IMR-90 (cell line): Measurements from ENCODE around the gene GVQW3. TPM values are rescaled to one million over a fixed set of nuclear protein-coding genes. Genes with fewer than 3 reads are reported as not detected.

Experiments used
- ATAC-seq: fragments of 200-7000 bp; cut with Tn5 transposase; 2 replicates; pipeline ENCODE4 v1.9.1; 2020; ENCODE audit warnings: low read depth, mild to moderate bottlenecking, moderate library complexity
- BruUV-seq: library from RNA; stranded (reverse); fragments of 400-500 nt; replicated peaks from 2 replicates; lab custom pipeline; 2021; lab: Mats Ljungman, UMichigan
- CTCF ChIA-PET: fragments of 300-600 bp; formaldehyde crosslinking; extraction: SDS; loops from one replicate; lab custom pipeline; 2021; ENCODE audit warnings: antibody characterized with exemption; lab: Yijun Ruan, JAX
- POLR2A ChIA-PET: fragments of 300-600 bp; sonication (Branson Sonifier 250); formaldehyde crosslinking; loops from one replicate; lab custom pipeline; 2022; ENCODE audit warnings: antibody characterized with exemption; ENCODE audit not compliant: unreplicated experiment; lab: Charles Lee
- DNase-seq: peaks from one replicate; pipeline ENCODE4 v3.0.0; 2013
- H2AFZ ChIP-seq: replicated peaks from 2 replicates; pipeline ENCODE3; 2013; ENCODE audit warnings: low read length, mild to moderate bottlenecking; ENCODE audit not compliant: poor library complexity
- H2AK5ac ChIP-seq: 2 replicates; pipeline ENCODE4 v1.6.1; 2013; ENCODE audit warnings: low read depth, low read length, inconsistent platforms
- H2AK9ac ChIP-seq: replicated peaks from 2 replicates; pipeline ENCODE3; 2013; ENCODE audit warnings: mild to moderate bottlenecking, low read depth, low read length, moderate library complexity; ENCODE audit not compliant: poor library complexity
- H2BK120ac ChIP-seq: 2 replicates; pipeline ENCODE4 v1.6.1; 2013; ENCODE audit warnings: low read depth, low read length, inconsistent platforms
- H2BK15ac ChIP-seq: 3 replicates; pipeline ENCODE4 v1.6.1; 2013; ENCODE audit warnings: low read depth, low read length, inconsistent platforms
- H2BK20ac ChIP-seq: 2 replicates; pipeline ENCODE4 v1.6.1; 2013; ENCODE audit warnings: low read depth, mild to moderate bottlenecking, inconsistent platforms, low read length, moderate library complexity
- H2BK5ac ChIP-seq: 2 replicates; pipeline ENCODE4 v1.6.1; 2013; ENCODE audit warnings: mild to moderate bottlenecking, low read depth, low read length, inconsistent platforms; ENCODE audit not compliant: poor library complexity, severe bottlenecking
- H3K14ac ChIP-seq: replicated peaks from 2 replicates; pipeline ENCODE4 v1.6.1; 2013; ENCODE audit warnings: low read depth, low read length, inconsistent platforms
- H3K18ac ChIP-seq: 2 replicates; pipeline ENCODE4 v1.6.1; 2013; ENCODE audit warnings: low read depth, low read length, control low read depth
- H3K23ac ChIP-seq: 2 replicates; pipeline ENCODE4 v1.6.1; 2013; ENCODE audit warnings: low read depth, low read length, inconsistent platforms
- H3K27ac ChIP-seq: 2 replicates; pipeline ENCODE4 v1.5.1; 2013; ENCODE audit warnings: mild to moderate bottlenecking, control low read depth, low read length; ENCODE audit not compliant: insufficient read depth
- H3K27me3 ChIP-seq: 2 replicates; pipeline ENCODE4 v1.6.1; 2013; ENCODE audit warnings: low read length; ENCODE audit not compliant: control insufficient read depth, insufficient read depth
- H3K36me3 ChIP-seq: 2 replicates; pipeline ENCODE4 v1.6.1; 2013; ENCODE audit warnings: low read length, mixed read lengths; ENCODE audit not compliant: control insufficient read depth, insufficient read depth
- H3K4ac ChIP-seq: 2 replicates; pipeline ENCODE4 v1.6.1; 2013; ENCODE audit warnings: low read depth, low read length, inconsistent platforms
- H3K4me1 ChIP-seq: 2 replicates; pipeline ENCODE4 v1.6.1; 2013; ENCODE audit warnings: low read length, mixed read lengths; ENCODE audit not compliant: control insufficient read depth, insufficient read depth
- H3K4me2 ChIP-seq: 2 replicates; pipeline ENCODE4 v1.6.1; 2013; ENCODE audit warnings: low read depth, mild to moderate bottlenecking, control low read depth, low read length, moderate library complexity
- H3K4me3 ChIP-seq: 2 replicates; pipeline ENCODE4 v1.5.1; 2013; ENCODE audit warnings: low read depth, mild to moderate bottlenecking, control low read depth, low read length, moderate library complexity; ENCODE audit not compliant: insufficient read depth
- H3K56ac ChIP-seq: 2 replicates; pipeline ENCODE4 v1.6.1; 2013; ENCODE audit warnings: low read length, inconsistent platforms; ENCODE audit not compliant: insufficient read depth; ENCODE audit errors: extremely low read depth
- H3K79me1 ChIP-seq, 2 experiments: 2 replicates each; pipeline ENCODE4 v1.6.1; 2013; ENCODE audit warnings: low read length in 2 of 2, inconsistent platforms in 1 of 2, low read depth in 1 of 2
- H3K9ac ChIP-seq: 2 replicates; pipeline ENCODE4 v1.6.1; 2013; ENCODE audit warnings: low read depth, low read length, control low read depth
- H3K9me1 ChIP-seq: 2 replicates; pipeline ENCODE4 v1.6.1; 2013; ENCODE audit warnings: low read length, inconsistent platforms; ENCODE audit not compliant: insufficient read depth
- H3K9me3 ChIP-seq: 2 replicates; pipeline ENCODE4 v1.6.1; 2013; ENCODE audit warnings: low read length; ENCODE audit not compliant: control insufficient read depth, insufficient read depth
- H4K20me1 ChIP-seq: 2 replicates; pipeline ENCODE4 v1.6.1; 2013; ENCODE audit warnings: low read length, inconsistent platforms; ENCODE audit not compliant: insufficient read depth
- H4K5ac ChIP-seq: 2 replicates; pipeline ENCODE4 v1.6.1; 2013; ENCODE audit warnings: mild to moderate bottlenecking, low read depth, low read length, control low read depth
- H4K8ac ChIP-seq, 2 experiments: 2 replicates each; pipeline ENCODE4 v1.6.1; 2013; ENCODE audit warnings: low read depth in 2 of 2, low read length in 2 of 2, control low read depth in 1 of 2, inconsistent platforms in 1 of 2
- H4K91ac ChIP-seq: 2 replicates; pipeline ENCODE4 v1.6.1; 2013; ENCODE audit warnings: low read depth, low read length, inconsistent platforms; ENCODE audit not compliant: insufficient read depth
- BHLHE40 ChIP-seq: fragments of 150-350 bp; IDR thresholded peaks from 2 replicates; pipeline ENCODE4 v1.6.1; 2016; ENCODE audit warnings: mild to moderate bottlenecking, low read depth, low read length
- CEBPB ChIP-seq: IDR thresholded peaks from 2 replicates; pipeline ENCODE4 v1.6.1; 2012; ENCODE audit warnings: low read depth, low read length, improper control_type of control experiment
- CHD1 ChIP-seq: IDR thresholded peaks from 2 replicates; pipeline ENCODE4 v1.6.1; 2012; ENCODE audit warnings: low read depth, low read length, improper control_type of control experiment
- FOS ChIP-seq: fragments of 150-350 bp; IDR thresholded peaks from 2 replicates; pipeline ENCODE4 v1.6.1; 2016; ENCODE audit warnings: low read depth, low read length
- MAFK ChIP-seq: IDR thresholded peaks from 2 replicates; pipeline ENCODE4 v1.6.1; 2012; ENCODE audit warnings: low read depth, low read length, improper control_type of control experiment
- MAZ ChIP-seq: IDR thresholded peaks from 2 replicates; pipeline ENCODE4 v1.6.1; 2012; ENCODE audit warnings: low read depth, mild to moderate bottlenecking, low read length, improper control_type of control experiment, moderate library complexity, borderline replicate concordance
- MXI1 ChIP-seq: IDR thresholded peaks from 2 replicates; pipeline ENCODE4 v1.6.1; 2012; ENCODE audit warnings: low read depth, mild to moderate bottlenecking, low read length, moderate library complexity, borderline replicate concordance
- NFE2L2 ChIP-seq: fragments of 150-350 bp; IDR thresholded peaks from 2 replicates; pipeline ENCODE4 v1.6.1; 2016; ENCODE audit warnings: low read depth, mild to moderate bottlenecking, low read length
- POLR2A ChIP-seq: IDR thresholded peaks from 2 replicates; pipeline ENCODE4 v1.6.1; 2012; ENCODE audit warnings: mild to moderate bottlenecking, low read depth, low read length
- RAD21 ChIP-seq: IDR thresholded peaks from 2 replicates; pipeline ENCODE4 v1.6.1; 2012; ENCODE audit warnings: low read length, improper control_type of control experiment
- RCOR1 ChIP-seq: IDR thresholded peaks from 2 replicates; pipeline ENCODE4 v1.6.1; 2012; ENCODE audit warnings: mild to moderate bottlenecking, low read length, improper control_type of control experiment; ENCODE audit not compliant: insufficient replicate concordance
- RFX5 ChIP-seq: IDR thresholded peaks from 2 replicates; pipeline ENCODE4 v1.8.0; 2012; ENCODE audit warnings: low read depth, mild to moderate bottlenecking, low read length, moderate library complexity
- SMC3 ChIP-seq: fragments of 150-350 bp; IDR thresholded peaks from 2 replicates; pipeline ENCODE4 v1.6.1; 2016; ENCODE audit warnings: low read depth, mild to moderate bottlenecking, antibody characterized with exemption, low read length, moderate library complexity
- dilution Hi-C: fragments of 300-500 bp; cut with HindIII; formaldehyde crosslinking; loops from one replicate; pipeline ENCODE4 v1.14.3; 2018; ENCODE audit warnings: low sequenced_read_pairs; ENCODE audit not compliant: unreplicated experiment
- in situ Hi-C: fragments of 300-500 bp; cut with MboI; formaldehyde crosslinking; loops from 3 replicates; pipeline ENCODE4 v1.14.3; 2019; ENCODE audit warnings: low sequenced_read_pairs, inconsistent platforms, mixed read lengths
- intact Hi-C: fragments of 100-400 bp; cut with micrococcal nuclease; formaldehyde crosslinking; loops from 2 replicates; pipeline ENCODE4 v1.10.0; 2022
- polyA plus RNA-seq, 3 experiments: library from polyadenylated mRNA; depleted of rRNA; stranded (reverse); fragments of >200 nt; gene quantifications; 2 replicates each; pipeline ENCODE4 v1.2.3, GENCODE V29; 2012; ENCODE audit warnings: low replicate concordance in 1 of 3
- total RNA-seq: library from RNA; depleted of rRNA; stranded (reverse); fragments of >200 nt; gene quantifications from 2 replicates; pipeline ENCODE4 v1.2.3, GENCODE V29; 2012
- TF ChIP-seq, protein P1 (sequence below): fragments of 150-350 bp; IDR thresholded peaks from 2 replicates; pipeline ENCODE4 v1.6.1; 2016; ENCODE audit warnings: low read depth, mild to moderate bottlenecking, low read length, moderate library complexity, borderline replicate concordance
- TF ChIP-seq, protein P2 (sequence below): conservative IDR thresholded peaks from 2 replicates; pipeline ENCODE4 v1.5.1; 2012; ENCODE audit warnings: mild to moderate bottlenecking, low read depth, low read length, improper control_type of control experiment
- TF ChIP-seq, protein P3 (sequence below): fragments of 150-350 bp; IDR thresholded peaks from 2 replicates; pipeline ENCODE4 v1.6.1; 2017; ENCODE audit warnings: mild to moderate bottlenecking, antibody characterized with exemption, low read length, low read depth

Gene GVQW3
- total and polyA plus RNA-seq, 2 of the 4 experiments (the other 2 are of a cell fraction), result 0.96 to 1.1 TPM

DNA sequence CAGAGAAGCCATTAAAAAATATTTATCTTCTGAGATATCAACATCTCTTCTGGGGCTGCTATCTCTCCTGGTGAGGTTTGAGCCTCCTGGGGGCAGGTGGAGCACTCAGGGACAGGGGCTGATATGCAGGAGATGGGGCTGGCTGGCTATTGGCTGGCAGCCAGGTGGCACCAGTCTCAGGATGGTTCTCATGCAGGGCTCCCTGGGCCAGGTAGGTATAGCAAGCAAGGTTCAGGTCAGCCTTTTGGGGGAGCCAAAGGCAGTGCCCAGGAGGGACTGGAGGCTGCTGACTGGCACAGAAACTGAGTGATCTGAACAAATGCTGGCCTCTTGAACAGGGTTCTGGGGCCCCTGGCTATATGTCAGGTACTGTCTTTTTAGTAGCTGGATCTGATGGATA is 34.0 kb downstream of the GVQW3 start:
- H3K27me3 ChIP-seq, result peaks cover 29% of the 10 kb centered on the region
- no TSS peak for BruUV-seq

More for the DNA sequence above, 34.0 kb downstream of the GVQW3 start:
- Histone ChIP-seq H3K4me3 (no peak overlapping the region), H3K9ac (no peak overlapping the region), H2AFZ (no peak overlapping the region), H4K8ac (no peak overlapping the region), H2BK15ac (no peak overlapping the region), H3K56ac (no peak overlapping the region), H4K5ac (no peak overlapping the region), H3K27ac (no peak overlapping the region), H3K4ac (no peak overlapping the region), H2BK5ac (no peak overlapping the region), H2AK9ac (no peak overlapping the region), H4K20me1 (no peaks in the 10 kb centered on the region), H3K14ac (no peak overlapping the region), H4K91ac (no peak overlapping the region), H3K4me1 (no peaks in the 10 kb centered on the region), H3K4me2 (no peak overlapping the region), H2BK120ac (no peak overlapping the region), H2BK20ac (no peak overlapping the region), H3K79me1 (no peaks in the 10 kb centered on the region), H3K9me3 (no peaks in the 10 kb centered on the region; the same call in 1 of the 2 replicates), H2AK5ac (no peak overlapping the region), H3K23ac (no peak overlapping the region), H3K36me3 (no peaks in the 10 kb centered on the region), H3K9me1 (no peaks in the 10 kb centered on the region), H3K18ac (no peak overlapping the region)
- CTCF ChIA-PET, result no interaction called here
- in situ Hi-C loops (no loop called here), intact Hi-C loops (no loop called here), dilution Hi-C loops (no loop called here)
- DNase-seq (no peak), ATAC-seq (no peak)
- POLR2A ChIA-PET, result no interaction called here
- TF ChIP-seq CEBPB, result no peak
- TF ChIP-seq, protein P1, sequence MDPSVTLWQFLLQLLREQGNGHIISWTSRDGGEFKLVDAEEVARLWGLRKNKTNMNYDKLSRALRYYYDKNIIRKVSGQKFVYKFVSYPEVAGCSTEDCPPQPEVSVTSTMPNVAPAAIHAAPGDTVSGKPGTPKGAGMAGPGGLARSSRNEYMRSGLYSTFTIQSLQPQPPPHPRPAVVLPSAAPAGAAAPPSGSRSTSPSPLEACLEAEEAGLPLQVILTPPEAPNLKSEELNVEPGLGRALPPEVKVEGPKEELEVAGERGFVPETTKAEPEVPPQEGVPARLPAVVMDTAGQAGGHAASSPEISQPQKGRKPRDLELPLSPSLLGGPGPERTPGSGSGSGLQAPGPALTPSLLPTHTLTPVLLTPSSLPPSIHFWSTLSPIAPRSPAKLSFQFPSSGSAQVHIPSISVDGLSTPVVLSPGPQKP, result no peak
- no peak for TF ChIP-seq MAFK
- TF ChIP-seq FOS, result no peak
- no peak for TF ChIP-seq RAD21
- no peak for TF ChIP-seq NFE2L2
- TF ChIP-seq MAZ, result no peak
- TF ChIP-seq, protein P2, sequence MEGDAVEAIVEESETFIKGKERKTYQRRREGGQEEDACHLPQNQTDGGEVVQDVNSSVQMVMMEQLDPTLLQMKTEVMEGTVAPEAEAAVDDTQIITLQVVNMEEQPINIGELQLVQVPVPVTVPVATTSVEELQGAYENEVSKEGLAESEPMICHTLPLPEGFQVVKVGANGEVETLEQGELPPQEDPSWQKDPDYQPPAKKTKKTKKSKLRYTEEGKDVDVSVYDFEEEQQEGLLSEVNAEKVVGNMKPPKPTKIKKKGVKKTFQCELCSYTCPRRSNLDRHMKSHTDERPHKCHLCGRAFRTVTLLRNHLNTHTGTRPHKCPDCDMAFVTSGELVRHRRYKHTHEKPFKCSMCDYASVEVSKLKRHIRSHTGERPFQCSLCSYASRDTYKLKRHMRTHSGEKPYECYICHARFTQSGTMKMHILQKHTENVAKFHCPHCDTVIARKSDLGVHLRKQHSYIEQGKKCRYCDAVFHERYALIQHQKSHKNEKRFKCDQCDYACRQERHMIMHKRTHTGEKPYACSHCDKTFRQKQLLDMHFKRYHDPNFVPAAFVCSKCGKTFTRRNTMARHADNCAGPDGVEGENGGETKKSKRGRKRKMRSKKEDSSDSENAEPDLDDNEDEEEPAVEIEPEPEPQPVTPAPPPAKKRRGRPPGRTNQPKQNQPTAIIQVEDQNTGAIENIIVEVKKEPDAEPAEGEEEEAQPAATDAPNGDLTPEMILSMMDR, result no peak
- no peak for TF ChIP-seq MXI1
- TF ChIP-seq, protein P3, sequence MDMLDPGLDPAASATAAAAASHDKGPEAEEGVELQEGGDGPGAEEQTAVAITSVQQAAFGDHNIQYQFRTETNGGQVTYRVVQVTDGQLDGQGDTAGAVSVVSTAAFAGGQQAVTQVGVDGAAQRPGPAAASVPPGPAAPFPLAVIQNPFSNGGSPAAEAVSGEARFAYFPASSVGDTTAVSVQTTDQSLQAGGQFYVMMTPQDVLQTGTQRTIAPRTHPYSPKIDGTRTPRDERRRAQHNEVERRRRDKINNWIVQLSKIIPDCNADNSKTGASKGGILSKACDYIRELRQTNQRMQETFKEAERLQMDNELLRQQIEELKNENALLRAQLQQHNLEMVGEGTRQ, result no peak
- TF ChIP-seq POLR2A, result no peak
- no peak for TF ChIP-seq RCOR1
- TF ChIP-seq CHD1, result no peak
- no peak for TF ChIP-seq RFX5
- TF ChIP-seq SMC3, result no peak
- no peak for TF ChIP-seq BHLHE40
